ENCODE data around the gene CDRT15L2.
"Not testable (repeated sequence)": the region's sequence is repeated elsewhere in the genome, so short reads cannot be mapped to it uniquely, and the experiment has no call there.

The CDRT15L2 gene

GRCh38 chr17:20575071-20575470, 4.5 kb upstream of the CDRT15L2 start:
- DNase-seq, result not testable (repeated sequence)

- not testable (repeated sequence) for DNase-seq
These were observed 4.5 kb downstream of the CDRT15L2 start for GRCh38 chr17:20583891-20584577.

DNA sequence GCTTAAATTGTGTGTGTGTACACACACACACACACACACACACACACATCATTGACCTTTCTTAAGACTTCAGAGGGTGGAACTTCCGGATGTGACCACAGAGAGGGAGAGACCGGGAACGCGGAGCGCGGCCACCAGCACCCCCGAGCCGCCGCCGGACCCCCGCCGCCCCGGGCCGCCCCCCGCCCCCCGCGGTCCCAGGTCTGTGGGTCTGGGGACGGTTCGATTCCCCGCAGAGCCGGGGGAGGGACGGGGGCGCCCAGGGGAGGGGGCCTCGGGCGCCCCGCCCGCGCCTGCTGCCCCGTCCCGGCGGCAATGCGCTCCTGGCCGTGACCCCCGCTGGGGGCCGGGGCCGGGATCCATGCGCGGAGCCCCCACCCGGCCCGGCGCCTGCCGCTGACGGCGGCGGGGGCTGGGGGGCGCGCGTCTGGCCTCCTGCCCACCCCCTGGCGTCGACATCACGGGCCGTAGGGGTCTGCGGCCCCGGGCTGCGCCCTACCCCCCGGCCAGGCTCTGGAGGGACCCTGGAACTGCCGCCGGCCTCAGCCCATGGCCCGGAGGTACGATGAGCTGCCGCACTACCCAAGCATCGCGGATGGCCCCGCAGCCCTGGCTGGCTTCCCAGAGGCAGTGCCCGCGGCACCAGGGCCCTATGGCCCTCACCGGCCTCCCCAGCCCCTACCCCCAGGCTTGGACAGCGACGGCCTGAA, 9.4 kb downstream of the CDRT15L2 start:
- not testable (repeated sequence) for DNase-seq

DNA sequence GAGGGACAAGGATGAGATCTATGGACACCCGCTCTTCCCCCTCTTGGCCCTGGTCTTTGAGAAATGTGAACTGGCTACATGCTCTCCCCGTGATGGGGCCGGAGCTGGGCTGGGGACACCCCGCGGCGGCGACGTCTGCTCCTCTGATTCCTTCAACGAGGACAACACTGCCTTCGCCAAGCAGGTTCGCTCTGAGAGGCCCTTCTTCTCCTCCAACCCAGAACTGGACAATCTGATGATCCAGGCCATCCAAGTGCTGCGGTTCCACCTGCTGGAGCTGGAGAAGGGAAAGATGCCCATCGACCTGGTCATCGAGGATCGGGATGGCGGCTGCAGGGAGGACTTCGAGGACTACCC, 9.9 kb downstream of the CDRT15L2 start:
- DNase-seq, result not testable (repeated sequence)

GRCh38 chr17:20591040-20591439, 11.5 kb downstream of the CDRT15L2 start:
- DNase-seq, result not testable (repeated sequence)

- not testable (repeated sequence) for DNase-seq
These were observed 26.0 kb downstream of the CDRT15L2 start for GRCh38 chr17:20605568-20605967.

GRCh38 chr17:20609490-20609889, 30.0 kb downstream of the CDRT15L2 start:
- not testable (repeated sequence) for DNase-seq

GRCh38 chr17:20611309-20611708, 31.8 kb downstream of the CDRT15L2 start:
- no peak for DNase-seq

DNA sequence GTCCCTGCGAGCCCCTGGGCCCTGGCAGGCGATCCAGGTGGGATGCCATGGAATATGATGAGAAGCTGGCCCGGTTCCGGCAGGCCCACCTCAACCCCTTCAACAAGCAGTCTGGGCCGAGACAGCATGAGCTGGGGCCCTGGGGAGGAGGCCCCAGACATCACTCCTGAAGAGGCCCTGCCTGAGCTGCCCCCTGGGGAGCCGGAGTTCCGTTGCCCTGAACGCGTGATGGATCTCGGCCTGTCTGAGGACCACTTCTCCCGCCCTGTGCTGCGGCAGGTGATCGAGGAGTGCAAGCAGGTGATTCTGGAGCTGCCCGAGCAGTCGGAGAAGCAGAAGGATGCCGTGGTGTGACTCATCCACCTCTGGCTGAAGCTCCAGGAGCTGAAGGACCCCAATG, 33.1 kb downstream of the CDRT15L2 start:
- no peak for DNase-seq

DNA sequence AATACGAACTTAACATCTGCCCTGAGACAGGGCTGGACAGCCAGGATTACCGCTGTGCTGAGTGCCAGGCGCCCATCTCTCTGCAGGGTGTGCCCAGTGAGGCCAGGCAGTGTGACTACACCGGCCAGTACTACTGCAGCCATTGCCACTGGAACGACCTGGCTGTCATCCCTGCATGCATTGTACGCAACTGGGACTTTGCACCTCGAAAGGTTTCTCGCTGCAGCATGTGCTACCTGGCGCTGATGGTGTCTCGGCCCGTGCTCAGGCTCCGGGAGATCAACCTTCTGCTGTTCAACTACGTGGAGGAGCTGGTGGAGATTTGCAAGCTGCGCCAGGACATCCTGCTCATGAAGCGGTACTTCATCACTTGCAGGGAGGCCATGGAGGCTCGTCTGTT, 33.7 kb downstream of the CDRT15L2 start:
- no peak for DNase-seq

DNA sequence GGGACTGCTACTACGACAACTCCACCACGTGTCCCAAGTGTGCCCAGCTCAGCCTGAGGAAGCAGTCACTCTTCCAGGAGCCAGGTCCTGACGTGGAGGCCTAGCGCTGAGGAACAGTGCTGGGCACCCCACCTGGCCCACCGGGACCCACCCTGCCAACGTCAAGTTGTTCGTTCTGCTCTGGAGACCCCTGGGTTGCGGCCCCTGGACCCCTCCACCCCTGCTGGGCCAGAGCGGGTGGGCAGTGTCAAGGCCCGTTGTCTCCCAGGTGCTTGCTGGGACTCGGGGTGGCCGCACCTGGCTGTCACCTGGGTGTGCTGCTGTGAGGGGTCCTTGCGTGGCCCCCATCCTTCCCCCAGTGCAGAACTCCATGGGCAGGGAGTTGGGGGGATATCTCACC, 34.4 kb downstream of the CDRT15L2 start:
- no peak for DNase-seq

DNA sequence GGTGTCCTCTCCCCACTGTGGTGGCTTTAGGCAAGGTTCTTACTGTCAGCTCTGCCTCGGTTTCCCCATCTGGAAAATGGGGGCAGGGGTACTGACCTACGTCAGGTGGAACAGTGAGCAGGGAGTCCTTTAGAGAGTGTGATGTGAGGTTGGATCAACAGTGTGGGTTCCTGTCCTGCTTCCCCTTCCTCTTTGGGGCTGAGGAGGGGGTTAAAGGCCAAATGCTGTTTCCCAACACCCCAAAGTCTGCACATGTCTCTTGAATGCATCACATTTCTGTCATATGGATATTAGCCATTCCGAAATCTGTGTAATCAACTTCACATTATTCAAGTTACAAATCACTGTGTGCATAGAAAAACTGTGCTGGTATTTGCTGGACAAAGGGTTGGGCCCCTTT, 35.9 kb downstream of the CDRT15L2 start:
- not testable (repeated sequence) for DNase-seq
